Activated naive CD8-positive, alpha-beta T cell treated with anti-CD3 and anti-CD28 coated beads, Interleukin-2, amount 50 U/mL, for 24 hours (primary cell): Measurements from ENCODE around the gene CD44.
"Not testable (repeated sequence)": the region's sequence is repeated elsewhere in the genome, so short reads cannot be mapped to it uniquely, and the experiment has no call there.

Experiments used
- ATAC-seq: fragments of 150-1000 bp; cut with Tn5 transposase; one replicate; pipeline ENCODE4 v1.10.0; 2021
- DNase-seq: peaks from one replicate; pipeline ENCODE4 v3.0.0; 2021
- H3K27ac Mint-ChIP-seq: one replicate; pipeline ENCODE4 v1.8.0; 2021; ENCODE audit warnings: mild to moderate bottlenecking, mixed read lengths
- H3K27me3 Mint-ChIP-seq: one replicate; pipeline ENCODE4 v1.8.0; 2021; ENCODE audit warnings: mixed read lengths
- H3K36me3 Mint-ChIP-seq: one replicate; pipeline ENCODE4 v1.8.0; 2021; ENCODE audit warnings: low read depth, mixed read lengths
- H3K4me1 Mint-ChIP-seq: one replicate; pipeline ENCODE4 v1.8.0; 2021; ENCODE audit warnings: mixed read lengths
- H3K4me3 Mint-ChIP-seq: one replicate; pipeline ENCODE4 v1.8.0; 2021; ENCODE audit warnings: mild to moderate bottlenecking, moderate library complexity, mixed read lengths
- H3K9me3 Mint-ChIP-seq: one replicate; pipeline ENCODE4 v1.8.0; 2021; ENCODE audit warnings: mixed read lengths

CD44 gene

DNA sequence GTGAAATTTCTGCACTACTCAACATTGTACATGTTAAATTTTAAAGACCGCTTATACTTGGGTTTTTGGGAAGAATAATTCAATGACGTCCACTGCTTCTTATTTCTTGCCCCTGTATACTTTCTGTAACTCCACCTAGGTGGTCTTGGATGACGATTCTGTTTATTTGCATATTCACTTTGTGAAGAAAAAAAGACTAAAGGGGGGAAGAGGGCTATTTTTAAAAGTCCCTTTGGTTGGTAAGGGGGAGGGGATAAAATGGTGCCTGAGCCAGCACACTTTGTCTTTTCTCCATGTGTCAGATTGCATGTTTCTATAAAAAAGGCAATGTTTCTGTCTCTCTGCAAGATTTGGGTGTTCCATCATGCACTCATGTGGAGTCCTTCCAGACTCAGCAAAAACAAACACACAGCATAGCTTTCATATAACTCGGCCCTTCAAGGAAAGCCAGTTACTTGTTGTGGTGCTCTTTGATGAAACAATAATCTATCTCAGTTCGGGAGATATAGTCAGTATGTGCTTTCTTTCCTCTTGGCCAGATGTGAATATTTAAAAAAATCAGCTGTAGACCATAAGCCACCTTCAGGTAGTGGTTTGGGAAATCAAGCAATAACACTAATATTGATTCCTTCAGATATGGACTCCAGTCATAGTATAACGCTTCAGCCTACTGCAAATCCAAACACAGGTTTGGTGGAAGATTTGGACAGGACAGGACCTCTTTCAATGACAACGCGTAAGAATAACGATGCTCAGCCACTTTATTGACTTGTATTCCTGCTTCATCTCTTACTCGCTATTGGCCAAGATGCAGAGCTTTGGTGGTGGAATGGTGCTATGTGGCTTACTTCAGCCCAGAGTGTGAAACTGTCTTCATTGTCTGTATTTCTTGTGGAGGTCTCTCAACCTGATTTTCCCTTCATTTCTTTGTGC, 68.8 kb downstream of the CD44 start:
- ATAC-seq: no peak
- DNase-seq: no peak
- no peak overlapping the region for H3K4me3 Mint-ChIP-seq

DNA sequence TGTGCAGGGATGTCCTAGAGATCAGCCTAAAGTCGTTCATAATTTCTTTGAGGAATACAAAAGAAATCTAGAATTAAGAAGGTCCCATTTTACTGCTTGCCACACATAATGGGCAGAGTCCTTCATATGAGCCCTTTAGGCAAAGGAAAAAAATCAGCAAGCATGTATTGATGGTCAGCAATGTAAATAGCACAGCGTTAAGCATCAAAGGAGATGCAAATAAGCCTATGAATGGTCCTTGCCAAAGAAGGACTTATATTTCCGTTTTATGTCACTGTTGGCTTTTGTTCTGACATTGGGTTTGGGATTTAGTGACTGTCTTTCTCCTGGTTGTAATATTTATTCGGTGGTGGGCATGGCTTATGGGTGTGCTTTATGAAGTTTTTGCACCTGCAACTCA, 69.8 kb downstream of the CD44 start:
- Mint-ChIP-seq H3K27ac (no peak overlapping the region), H3K27me3 (no peaks in the 10 kb centered on the region), H3K4me1 (peaks cover 39% of the 10 kb centered on the region), H3K9me3 (peaks cover 13% of the 10 kb centered on the region), H3K36me3 (peaks cover 96% of the 10 kb centered on the region), H3K4me3 (no peak overlapping the region)
- ATAC-seq (no peak), DNase-seq (no peak)

More for the DNA sequence above, 68.8 kb downstream of the CD44 start:
- Mint-ChIP-seq H3K36me3 (peaks cover 97% of the 10 kb centered on the region), H3K9me3 (peaks cover 13% of the 10 kb centered on the region), H3K27ac (peak overlapping the region; percentile 27), H3K4me1 (peaks cover 29% of the 10 kb centered on the region), H3K27me3 (no peaks in the 10 kb centered on the region)

- H3K9me3 Mint-ChIP-seq: peaks cover 13% of the 10 kb centered on the region
- no peaks in the 10 kb centered on the region for H3K27me3 Mint-ChIP-seq
- peaks cover 93% of the 10 kb centered on the region for H3K36me3 Mint-ChIP-seq
- ATAC-seq: no peak
- peaks cover 57% of the 10 kb centered on the region for H3K4me1 Mint-ChIP-seq
- no peak overlapping the region for H3K4me3 Mint-ChIP-seq
- no peak for DNase-seq
- no peak overlapping the region for H3K27ac Mint-ChIP-seq
Observed at GRCh38 chr11:35210876-35211546, 72.0 kb downstream of the CD44 start.

DNA sequence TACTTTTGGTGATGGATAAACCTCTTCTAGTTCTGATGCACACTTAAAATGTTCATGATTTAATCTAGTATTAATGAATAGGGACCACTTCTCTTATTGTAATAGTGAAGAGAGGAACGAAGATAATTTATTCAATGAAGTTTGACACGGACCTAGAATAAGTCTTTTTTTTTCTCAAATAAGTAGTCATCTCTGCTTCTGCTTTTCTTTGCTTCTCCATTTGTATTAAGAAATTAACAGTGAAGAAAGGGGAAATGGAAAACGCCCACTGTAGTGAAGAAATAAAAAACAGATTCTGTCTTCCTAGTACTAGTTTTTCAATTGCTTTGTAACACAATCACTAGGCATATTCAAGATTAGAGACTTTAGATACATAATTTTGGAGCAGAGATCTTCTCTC, 73.0 kb downstream of the CD44 start:
- Mint-ChIP-seq H3K27ac (no peak overlapping the region), H3K27me3 (no peaks in the 10 kb centered on the region), H3K4me1 (peaks cover 66% of the 10 kb centered on the region), H3K4me3 (no peak overlapping the region), H3K9me3 (peaks cover 9% of the 10 kb centered on the region), H3K36me3 (peaks cover 93% of the 10 kb centered on the region)
- DNase-seq (no peak), ATAC-seq (no peak)

- DNase-seq: no peak
- ATAC-seq: no peak
- no peaks in the 10 kb centered on the region for H3K27me3 Mint-ChIP-seq
- peaks cover 79% of the 10 kb centered on the region for H3K4me1 Mint-ChIP-seq
- H3K9me3 Mint-ChIP-seq: peaks cover 6% of the 10 kb centered on the region
- H3K36me3 Mint-ChIP-seq: peaks cover 89% of the 10 kb centered on the region
- peak overlapping the region; percentile 86 for H3K27ac Mint-ChIP-seq
- H3K4me3 Mint-ChIP-seq: peak overlapping the region; percentile 29
Observed at GRCh38 chr11:35214226-35214770, 75.3 kb downstream of the CD44 start.

GRCh38 chr11:35214792-35215193, 75.8 kb downstream of the CD44 start:
- DNase-seq (peak; percentile 48), ATAC-seq (peak; percentile 97)
- H3K27me3 Mint-ChIP-seq: no peaks in the 10 kb centered on the region
- H3K4me1 Mint-ChIP-seq: peaks cover 78% of the 10 kb centered on the region
- peak overlapping the region; percentile 86 for H3K27ac Mint-ChIP-seq
- H3K9me3 Mint-ChIP-seq: peaks cover 6% of the 10 kb centered on the region
- H3K36me3 Mint-ChIP-seq: peaks cover 89% of the 10 kb centered on the region
- peak overlapping the region; percentile 29 for H3K4me3 Mint-ChIP-seq

GRCh38 chr11:35215945-35216344, 77.0 kb downstream of the CD44 start:
- no peaks in the 10 kb centered on the region for H3K27me3 Mint-ChIP-seq
- peaks cover 71% of the 10 kb centered on the region for H3K4me1 Mint-ChIP-seq
- no peaks in the 10 kb centered on the region for H3K9me3 Mint-ChIP-seq
- H3K36me3 Mint-ChIP-seq: peaks cover 87% of the 10 kb centered on the region
- H3K27ac Mint-ChIP-seq: peak overlapping the region; percentile 3
- ATAC-seq (no peak), DNase-seq (no peak)
- no peak overlapping the region for H3K4me3 Mint-ChIP-seq

- H3K36me3 Mint-ChIP-seq: peaks cover 86% of the 10 kb centered on the region
- H3K4me1 Mint-ChIP-seq: peaks cover 61% of the 10 kb centered on the region
- H3K27ac Mint-ChIP-seq: peak overlapping the region; percentile 61
- no peak for DNase-seq
- no peak for ATAC-seq
- no peaks in the 10 kb centered on the region for H3K9me3 Mint-ChIP-seq
- no peaks in the 10 kb centered on the region for H3K27me3 Mint-ChIP-seq
- peak overlapping the region; percentile 16 for H3K4me3 Mint-ChIP-seq
Observed at GRCh38 chr11:35216962-35217678, 78.1 kb downstream of the CD44 start.

DNA sequence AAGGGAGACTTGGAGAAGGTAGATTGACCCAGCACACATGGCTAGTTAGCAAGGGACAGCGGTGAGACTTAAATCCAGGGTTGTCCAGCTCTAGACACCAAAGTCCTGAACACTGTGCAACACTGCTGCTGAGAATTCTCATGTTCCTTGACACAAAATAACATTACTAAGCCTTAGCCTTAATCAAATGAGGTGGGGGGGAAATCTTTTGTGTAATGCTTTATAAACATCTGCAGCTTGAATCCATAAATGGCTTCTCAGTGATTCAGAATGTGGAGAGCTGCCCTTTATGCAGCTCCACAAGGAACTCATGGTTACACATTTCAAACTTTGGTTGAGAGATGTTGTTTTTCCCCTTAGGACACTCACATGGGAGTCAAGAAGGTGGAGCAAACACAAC, 80.0 kb downstream of the CD44 start:
- Mint-ChIP-seq H3K27me3 (no peaks in the 10 kb centered on the region), H3K27ac (peak overlapping the region; percentile 56), H3K9me3 (no peaks in the 10 kb centered on the region), H3K4me1 (peaks cover 45% of the 10 kb centered on the region), H3K4me3 (no peak overlapping the region), H3K36me3 (peaks cover 85% of the 10 kb centered on the region)
- ATAC-seq: no peak
- no peak for DNase-seq

- DNase-seq: no peak
- H3K4me3 Mint-ChIP-seq: no peak overlapping the region
- H3K36me3 Mint-ChIP-seq: peaks cover 88% of the 10 kb centered on the region
- H3K27me3 Mint-ChIP-seq: no peaks in the 10 kb centered on the region
- peaks cover 7% of the 10 kb centered on the region for H3K4me1 Mint-ChIP-seq
- H3K9me3 Mint-ChIP-seq: no peaks in the 10 kb centered on the region
- no peak for ATAC-seq
- no peak overlapping the region for H3K27ac Mint-ChIP-seq
Observed at GRCh38 chr11:35223371-35223796, 84.4 kb downstream of the CD44 start.

DNA sequence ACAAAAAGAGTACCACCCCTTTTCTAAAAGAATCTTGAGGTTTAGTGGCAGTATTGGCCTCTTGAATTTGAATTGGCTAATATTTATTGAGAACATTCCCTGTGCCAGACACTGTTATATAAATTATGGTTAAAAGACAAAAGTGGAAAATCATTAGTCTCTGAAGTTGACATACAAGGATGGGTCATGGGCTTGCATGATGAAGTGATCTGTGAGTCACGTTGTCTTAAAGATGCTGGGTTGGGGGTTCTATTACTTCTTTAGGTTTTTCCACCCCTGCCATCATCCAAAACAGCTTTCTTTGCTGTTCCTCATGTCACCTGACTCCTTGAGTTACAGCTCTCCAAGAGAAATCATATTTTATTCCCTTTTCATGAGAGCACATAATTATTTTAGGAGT, 85.0 kb downstream of the CD44 start:
- no peak overlapping the region for H3K27ac Mint-ChIP-seq

GRCh38 chr11:35225946-35226520, 87.1 kb downstream of the CD44 start:
- H3K4me1 Mint-ChIP-seq: no peaks in the 10 kb centered on the region
- peaks cover 90% of the 10 kb centered on the region for H3K36me3 Mint-ChIP-seq
- no peaks in the 10 kb centered on the region for H3K27me3 Mint-ChIP-seq
- no peak overlapping the region for H3K27ac Mint-ChIP-seq
- no peak for DNase-seq
- no peak overlapping the region for H3K4me3 Mint-ChIP-seq
- peaks cover 8% of the 10 kb centered on the region for H3K9me3 Mint-ChIP-seq
- ATAC-seq: no peak

More for the DNA sequence above, 85.0 kb downstream of the CD44 start:
- ATAC-seq: no peak
- DNase-seq: no peak
- Mint-ChIP-seq H3K4me3 (no peak overlapping the region), H3K4me1 (peaks cover 2% of the 10 kb centered on the region), H3K27me3 (no peaks in the 10 kb centered on the region), H3K36me3 (peaks cover 88% of the 10 kb centered on the region), H3K9me3 (no peaks in the 10 kb centered on the region)

GRCh38 chr11:35226756-35227155, 87.8 kb downstream of the CD44 start:
- not testable (repeated sequence) for H3K9me3 Mint-ChIP-seq, H3K27ac Mint-ChIP-seq

More at GRCh38 chr11:35226756-35227155, 87.8 kb downstream of the CD44 start:
- not testable (repeated sequence) for H3K4me3 Mint-ChIP-seq, DNase-seq, ATAC-seq, H3K27me3 Mint-ChIP-seq, H3K4me1 Mint-ChIP-seq
- peaks cover 91% of the 10 kb centered on the region for H3K36me3 Mint-ChIP-seq
